Activated T-helper 2 cell treated with anti-CD3 and anti-CD28 coated beads, Interferon-gamma antibody, Interleukin-2, Interleukin-4, amounts not matched to agents 10 μg/mL and 5 μg/mL and 100 μg/mL, durations not matched to agents 14 hours and 24 hours and 36 hours (primary cell): ENCODE data around the gene MTHFS. TPM values are rescaled to one million over a fixed set of nuclear protein-coding genes. Genes with fewer than 3 reads are reported as not detected.
"Not testable (repeated sequence)": the region's sequence is repeated elsewhere in the genome, so short reads cannot be mapped to it uniquely, and the experiment has no call there.

Source experiments
- DNase-seq: peaks from one replicate; pipeline ENCODE4 v3.0.0; 2021; ENCODE audit warnings: low spot score
- H3K27ac Mint-ChIP-seq: one replicate; pipeline ENCODE4 v1.8.0; 2021; ENCODE audit warnings: mixed read lengths
- H3K27me3 Mint-ChIP-seq: one replicate; pipeline ENCODE4 v1.8.0; 2021; ENCODE audit warnings: low read depth, mixed read lengths
- H3K36me3 Mint-ChIP-seq: one replicate; pipeline ENCODE4 v1.8.0; 2021; ENCODE audit warnings: low read depth, mixed read lengths
- H3K4me1 Mint-ChIP-seq: one replicate; pipeline ENCODE4 v1.8.0; 2021; ENCODE audit warnings: low read depth, mixed read lengths
- H3K4me3 Mint-ChIP-seq: one replicate; pipeline ENCODE4 v1.8.0; 2021; ENCODE audit warnings: low read depth, mild to moderate bottlenecking, moderate library complexity, mixed read lengths
- H3K9me3 Mint-ChIP-seq: one replicate; pipeline ENCODE4 v1.8.0; 2021; ENCODE audit warnings: mixed read lengths
- intact Hi-C: fragments of 100-400 bp; cut with micrococcal nuclease; formaldehyde crosslinking; loops from one replicate; pipeline ENCODE4 v1.15.1; 2023
- total RNA-seq: library from RNA; stranded (reverse); gene quantifications from 2 replicates; pipeline ENCODE4 v1.2.3, GENCODE V29; 2022

Gene MTHFS
- total RNA-seq, 1 donor from 2014 or later, result 33.3 TPM

DNA sequence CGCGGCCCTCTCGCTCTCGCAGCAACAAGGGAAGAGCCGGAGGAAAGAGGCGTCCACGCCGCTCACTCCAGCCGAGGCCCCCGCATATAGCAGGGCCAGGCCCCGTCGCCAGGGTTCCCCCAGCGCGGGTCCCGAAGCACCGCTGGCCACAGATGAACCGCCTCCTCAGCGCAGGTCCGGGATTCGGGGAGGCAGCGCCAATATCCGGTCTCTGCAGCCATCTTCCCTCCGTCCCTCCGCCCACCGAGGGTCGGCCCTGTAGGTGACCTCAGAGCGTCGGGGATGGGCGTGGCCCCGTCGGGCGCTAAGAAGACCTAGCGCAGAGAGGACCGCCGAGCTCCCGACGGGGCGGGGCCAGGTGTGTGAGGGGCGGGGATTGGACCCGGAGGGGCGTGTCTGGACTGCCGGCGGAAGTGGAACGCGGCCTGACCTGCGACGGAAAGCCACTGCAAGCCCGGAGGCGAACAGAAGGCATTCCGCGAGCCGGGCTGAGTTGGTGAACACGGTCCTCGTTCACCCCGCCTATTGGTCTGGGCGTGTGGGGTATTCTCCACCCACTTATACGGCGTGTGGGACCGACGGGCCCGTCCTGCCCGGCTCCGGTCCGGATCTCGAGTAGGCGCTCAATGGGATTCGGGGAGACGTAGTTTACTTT is 26.8 kb upstream of the MTHFS start:
- Mint-ChIP-seq H3K27ac (peak overlapping the region; percentile 95), H3K36me3 (peaks cover 52% of the 10 kb centered on the region), H3K27me3 (no peaks in the 10 kb centered on the region), H3K4me1 (peaks cover 15% of the 10 kb centered on the region), H3K9me3 (peaks cover 32% of the 10 kb centered on the region), H3K4me3 (peak overlapping the region; percentile 87)
- peak; percentile 99 for DNase-seq
- intact Hi-C loops, result loop anchor here (1.0 to 5.0 kb wide), 4 partner anchors 27 to 229 kb away; partner anchors contain the start of genes BCL2A1 and FAH

DNA sequence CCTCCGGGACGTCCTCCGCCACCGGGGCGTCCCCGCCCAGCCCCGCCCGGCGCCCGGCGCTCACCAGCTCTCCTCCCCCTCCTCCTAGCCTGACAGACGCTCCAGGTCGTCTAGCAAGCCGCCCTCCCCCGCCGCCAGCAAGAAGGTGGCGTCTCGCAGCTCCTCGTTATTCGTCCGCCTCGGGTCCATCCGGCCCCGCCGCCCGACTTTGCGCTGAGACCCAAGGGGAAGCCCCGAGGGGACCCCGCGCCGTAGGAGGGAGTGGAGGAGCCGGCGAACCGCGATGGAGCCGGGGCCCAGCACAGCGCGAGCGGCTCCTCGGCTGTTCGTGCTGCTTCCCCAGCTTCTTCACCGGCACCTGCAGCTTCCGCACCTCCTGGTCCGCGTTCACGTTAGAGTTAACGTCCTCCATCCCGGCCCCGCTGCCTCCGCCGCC is 26.3 kb upstream of the MTHFS start:
- intact Hi-C loops, result loop anchor here (1.0 to 5.0 kb wide), 4 partner anchors 27 to 229 kb away; partner anchors contain the start of genes BCL2A1 and FAH
- H3K27ac Mint-ChIP-seq, result peak overlapping the region; percentile 95

DNA sequence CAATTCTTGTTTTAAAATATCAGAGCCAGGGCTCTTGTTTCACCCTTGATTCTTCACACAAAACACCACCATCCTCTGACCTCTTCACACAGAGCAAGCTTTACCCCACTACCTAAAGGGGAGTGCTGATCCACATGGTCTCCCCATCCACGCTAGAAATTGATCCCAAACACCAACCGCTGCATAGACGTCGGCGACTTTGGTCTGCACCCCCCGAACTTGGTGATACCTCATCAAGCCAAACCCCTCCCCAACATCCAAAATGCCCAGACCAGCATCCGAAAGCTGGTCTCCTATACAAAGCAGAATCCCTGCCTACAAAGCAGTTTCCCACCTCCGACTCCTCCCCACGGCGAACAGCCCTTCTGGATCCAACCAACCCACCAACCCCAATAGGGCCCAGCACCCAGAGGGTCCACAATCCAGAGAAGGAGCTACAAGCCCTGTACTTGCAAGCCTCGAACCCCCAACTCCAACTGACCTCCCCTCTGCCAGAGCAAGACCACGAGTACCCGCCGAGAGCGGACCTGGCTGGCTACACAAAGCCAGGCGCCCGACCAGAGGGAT is 25.8 kb upstream of the MTHFS start:
- peak overlapping the region; percentile 95 for H3K27ac Mint-ChIP-seq
- intact Hi-C loops, result loop anchor here (1.0 to 5.0 kb wide), 4 partner anchors 26 to 230 kb away; partner anchors contain the start of genes BCL2A1 and FAH
- no peak for DNase-seq
- peaks cover 15% of the 10 kb centered on the region for H3K4me1 Mint-ChIP-seq
- H3K36me3 Mint-ChIP-seq, result peaks cover 61% of the 10 kb centered on the region
- H3K27me3 Mint-ChIP-seq, result no peaks in the 10 kb centered on the region
- H3K9me3 Mint-ChIP-seq, result peaks cover 41% of the 10 kb centered on the region
- peak overlapping the region; percentile 87 for H3K4me3 Mint-ChIP-seq

More for the DNA sequence above, 26.3 kb upstream of the MTHFS start:
- peak overlapping the region; percentile 87 for H3K4me3 Mint-ChIP-seq
- peaks cover 56% of the 10 kb centered on the region for H3K36me3 Mint-ChIP-seq
- H3K9me3 Mint-ChIP-seq, result peaks cover 36% of the 10 kb centered on the region
- peaks cover 15% of the 10 kb centered on the region for H3K4me1 Mint-ChIP-seq
- H3K27me3 Mint-ChIP-seq, result no peaks in the 10 kb centered on the region
- DNase-seq, result peak; percentile 68

DNA sequence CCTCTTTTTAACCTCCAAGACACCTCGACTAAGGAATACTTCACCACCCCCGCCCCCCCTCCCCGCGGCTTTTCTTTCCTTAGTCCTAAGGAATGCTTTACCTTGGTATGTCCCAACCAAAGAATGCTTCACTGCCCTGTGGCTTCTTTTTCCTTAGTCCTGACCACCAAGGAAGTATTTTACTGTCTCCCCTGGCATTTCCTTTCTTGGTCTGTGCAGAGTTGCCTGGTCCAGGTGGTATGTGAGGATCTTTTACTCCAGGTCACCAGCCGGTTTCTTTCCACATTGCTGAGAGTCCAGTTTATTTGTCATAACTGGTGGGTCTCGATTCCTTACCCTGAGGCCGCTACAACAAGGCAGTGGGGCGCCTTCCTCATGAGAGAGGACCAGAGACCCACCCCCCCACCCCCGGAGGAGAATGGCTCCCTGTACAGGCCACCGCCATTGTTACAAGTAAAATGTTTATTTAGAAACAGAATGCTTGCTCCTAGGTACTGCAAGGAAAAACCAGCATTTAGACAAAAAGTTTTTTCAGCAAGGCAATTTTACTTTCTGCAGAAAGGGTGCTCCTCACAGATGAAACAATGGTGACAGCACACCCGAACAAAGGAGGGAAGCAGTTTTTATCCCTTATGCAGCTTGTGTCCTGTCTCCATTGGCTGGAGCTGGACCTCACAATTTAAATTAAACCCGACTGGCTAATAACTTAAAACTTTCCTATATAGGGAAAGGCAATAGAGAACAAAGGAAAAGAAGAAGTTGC is 23.1 kb upstream of the MTHFS start:
- peaks cover 63% of the 10 kb centered on the region for H3K9me3 Mint-ChIP-seq
- H3K4me1 Mint-ChIP-seq, result peaks cover 12% of the 10 kb centered on the region
- intact Hi-C loops, result loop anchor here (5.0 kb wide), 1 partner anchor 232 kb away; the partner anchor contains the start of gene FAH
- H3K4me3 Mint-ChIP-seq, result no peak overlapping the region
- no peaks in the 10 kb centered on the region for H3K27me3 Mint-ChIP-seq
- no peak for DNase-seq
- H3K36me3 Mint-ChIP-seq, result peaks cover 84% of the 10 kb centered on the region
- no peak overlapping the region for H3K27ac Mint-ChIP-seq

GRCh38 chr15:79919090-79919748 is 22.4 kb upstream of the MTHFS start:
- H3K27me3 Mint-ChIP-seq, result no peaks in the 10 kb centered on the region
- no peak overlapping the region for H3K27ac Mint-ChIP-seq
- H3K4me3 Mint-ChIP-seq, result no peak overlapping the region
- no peak for DNase-seq
- H3K36me3 Mint-ChIP-seq, result peaks cover 91% of the 10 kb centered on the region
- intact Hi-C loops, result no loop called here
- H3K9me3 Mint-ChIP-seq, result peaks cover 70% of the 10 kb centered on the region
- peaks cover 10% of the 10 kb centered on the region for H3K4me1 Mint-ChIP-seq

GRCh38 chr15:79918278-79918677 is 21.5 kb upstream of the MTHFS start:
- peaks cover 96% of the 10 kb centered on the region for H3K36me3 Mint-ChIP-seq
- no peak for DNase-seq
- no peaks in the 10 kb centered on the region for H3K27me3 Mint-ChIP-seq
- H3K27ac Mint-ChIP-seq, result no peak overlapping the region
- intact Hi-C loops, result no loop called here
- H3K4me1 Mint-ChIP-seq, result peaks cover 7% of the 10 kb centered on the region
- H3K9me3 Mint-ChIP-seq, result peaks cover 78% of the 10 kb centered on the region
- no peak overlapping the region for H3K4me3 Mint-ChIP-seq

DNA sequence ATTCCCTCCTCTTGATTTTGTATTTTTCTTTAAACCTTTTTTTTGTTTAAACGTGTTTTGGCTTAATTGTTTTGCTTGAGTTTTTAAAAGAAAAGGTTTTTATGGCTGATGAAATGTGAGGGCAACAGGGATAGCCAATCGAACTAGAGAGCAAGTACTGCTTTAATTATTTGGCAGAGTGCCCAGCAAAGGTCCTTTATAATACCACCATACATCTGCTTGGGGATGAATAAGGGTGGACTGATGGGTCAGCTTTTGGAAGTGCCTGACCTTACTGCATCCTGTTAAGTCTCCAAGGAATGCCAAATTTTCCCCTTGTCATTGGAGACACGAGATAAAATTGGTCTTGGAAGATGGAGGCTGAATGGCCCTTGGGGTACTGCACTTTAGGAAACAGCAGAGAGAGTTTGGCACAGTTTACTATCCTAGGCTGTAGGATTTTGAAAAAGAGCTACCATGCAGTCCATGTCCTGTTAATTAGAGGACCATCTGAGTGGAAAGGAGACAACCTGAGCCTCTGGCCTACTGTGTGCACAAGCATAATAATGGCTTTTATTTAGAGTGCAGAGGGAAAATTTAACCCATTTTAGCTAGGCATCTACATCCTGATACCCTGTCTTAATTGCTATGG is 19.8 kb upstream of the MTHFS start:
- DNase-seq, result no peak
- H3K27ac Mint-ChIP-seq, result no peak overlapping the region
- no peaks in the 10 kb centered on the region for H3K4me1 Mint-ChIP-seq
- no peaks in the 10 kb centered on the region for H3K27me3 Mint-ChIP-seq
- intact Hi-C loops, result no loop called here
- peaks cover 78% of the 10 kb centered on the region for H3K9me3 Mint-ChIP-seq
- peaks cover 92% of the 10 kb centered on the region for H3K36me3 Mint-ChIP-seq
- no peak overlapping the region for H3K4me3 Mint-ChIP-seq

DNA sequence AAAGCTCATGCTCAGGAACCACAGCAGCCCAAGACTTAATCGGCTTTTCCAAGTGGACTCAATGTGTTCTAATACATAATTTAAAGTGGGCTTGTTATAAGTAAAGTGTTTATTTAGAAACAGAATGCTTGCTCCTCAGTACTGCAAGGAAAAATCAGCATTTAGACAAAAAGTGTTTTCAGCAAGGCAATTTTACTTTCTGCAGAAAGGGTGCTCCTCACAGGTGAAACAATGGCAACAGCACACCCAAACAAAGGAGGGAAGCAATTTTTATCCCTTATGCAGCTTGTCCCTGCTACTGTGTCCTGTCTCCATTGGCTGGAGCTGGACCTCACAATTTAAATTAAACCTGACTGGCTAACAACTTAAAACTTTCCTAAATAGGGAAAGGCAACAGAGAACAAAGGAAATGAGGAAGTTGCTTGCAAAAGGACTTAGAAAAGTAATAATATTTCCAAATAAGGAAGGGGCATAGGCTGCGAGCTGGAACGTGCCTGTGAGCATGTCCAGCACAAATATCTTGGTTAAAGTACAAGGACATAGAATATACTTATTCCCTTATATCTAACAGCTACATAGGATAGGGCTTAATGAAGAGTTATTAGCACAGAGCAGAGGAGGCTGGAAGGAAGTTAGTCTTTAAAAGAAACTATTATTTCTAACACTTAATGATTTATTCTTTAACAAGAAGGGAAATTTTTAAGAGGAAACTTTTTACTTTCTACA is 19.1 kb upstream of the MTHFS start:
- intact Hi-C loops, DNase-seq, H3K27me3 Mint-ChIP-seq, H3K27ac Mint-ChIP-seq, H3K4me1 Mint-ChIP-seq, H3K4me3 Mint-ChIP-seq: not testable (repeated sequence)
- peaks cover 93% of the 10 kb centered on the region for H3K36me3 Mint-ChIP-seq
- peaks cover 76% of the 10 kb centered on the region for H3K9me3 Mint-ChIP-seq

GRCh38 chr15:79914728-79915127 is 17.9 kb upstream of the MTHFS start:
- Mint-ChIP-seq H3K4me3 (no peak overlapping the region), H3K36me3 (peaks cover 93% of the 10 kb centered on the region), H3K9me3 (peaks cover 77% of the 10 kb centered on the region), H3K27ac (no peak overlapping the region), H3K27me3 (no peaks in the 10 kb centered on the region), H3K4me1 (peaks cover 2% of the 10 kb centered on the region)
- DNase-seq, result no peak
- intact Hi-C loops, result no loop called here

DNA sequence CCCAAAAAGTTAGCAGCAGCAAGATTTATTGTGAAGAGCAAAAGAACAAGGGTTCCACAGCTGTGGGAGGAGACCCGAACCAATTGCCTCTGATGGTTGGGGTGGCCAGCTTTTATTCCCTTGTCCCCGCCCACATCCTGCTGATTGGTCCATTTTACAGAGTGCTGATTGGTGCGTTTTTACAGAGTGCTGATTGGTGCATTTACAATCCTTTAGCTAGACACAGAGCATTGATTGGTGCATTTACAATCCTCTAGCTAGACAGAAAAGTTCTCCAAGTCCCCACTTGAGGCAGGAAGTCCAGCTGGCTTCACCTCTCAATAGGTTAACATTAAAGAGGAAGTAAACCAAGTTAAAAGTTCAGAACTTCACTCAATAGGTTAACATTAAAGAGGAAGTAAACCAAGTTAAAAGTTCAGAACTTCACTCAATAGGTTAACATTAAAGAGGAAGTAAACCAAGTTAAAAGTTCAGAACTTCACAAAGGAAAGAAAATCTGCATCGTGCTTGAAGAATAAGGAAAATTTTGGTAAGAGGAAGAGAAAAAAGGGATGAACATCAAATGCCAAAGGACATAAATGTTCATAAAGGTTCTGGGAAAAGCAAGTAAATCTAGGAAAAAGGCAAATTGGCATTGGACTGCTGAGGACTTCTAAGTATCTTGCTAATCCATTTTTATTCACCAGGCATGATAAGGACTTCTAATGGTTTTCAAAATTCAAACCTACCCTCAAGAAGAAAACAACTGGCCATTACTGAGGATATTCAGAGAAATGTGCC is 12.9 kb upstream of the MTHFS start:
- peaks cover 78% of the 10 kb centered on the region for H3K36me3 Mint-ChIP-seq
- H3K4me1 Mint-ChIP-seq, H3K27me3 Mint-ChIP-seq, H3K4me3 Mint-ChIP-seq, H3K27ac Mint-ChIP-seq, intact Hi-C loops, DNase-seq: not testable (repeated sequence)
- peaks cover 37% of the 10 kb centered on the region for H3K9me3 Mint-ChIP-seq

- H3K36me3 Mint-ChIP-seq, result peaks cover 50% of the 10 kb centered on the region
- H3K27me3 Mint-ChIP-seq, result no peaks in the 10 kb centered on the region
- intact Hi-C loops, result no loop called here
Observed at GRCh38 chr15:79904271-79904670, 7.5 kb upstream of the MTHFS start.

More at GRCh38 chr15:79904271-79904670, 7.5 kb upstream of the MTHFS start:
- Mint-ChIP-seq H3K4me1 (peaks cover 29% of the 10 kb centered on the region), H3K4me3 (no peak overlapping the region), H3K9me3 (peaks cover 1% of the 10 kb centered on the region), H3K27ac (no peak overlapping the region)
- DNase-seq, result no peak
